Measurements from ENCODE around the gene ZNF683. TPM values are rescaled to one million over a fixed set of nuclear protein-coding genes. Genes with fewer than 3 reads are reported as not detected.

The ZNF683 gene
- total and polyA plus RNA-seq, 9 of the 15 experiments (the other 6 are each of a cell fraction or from before 2014, with no cell fraction given): not detected

DNA sequence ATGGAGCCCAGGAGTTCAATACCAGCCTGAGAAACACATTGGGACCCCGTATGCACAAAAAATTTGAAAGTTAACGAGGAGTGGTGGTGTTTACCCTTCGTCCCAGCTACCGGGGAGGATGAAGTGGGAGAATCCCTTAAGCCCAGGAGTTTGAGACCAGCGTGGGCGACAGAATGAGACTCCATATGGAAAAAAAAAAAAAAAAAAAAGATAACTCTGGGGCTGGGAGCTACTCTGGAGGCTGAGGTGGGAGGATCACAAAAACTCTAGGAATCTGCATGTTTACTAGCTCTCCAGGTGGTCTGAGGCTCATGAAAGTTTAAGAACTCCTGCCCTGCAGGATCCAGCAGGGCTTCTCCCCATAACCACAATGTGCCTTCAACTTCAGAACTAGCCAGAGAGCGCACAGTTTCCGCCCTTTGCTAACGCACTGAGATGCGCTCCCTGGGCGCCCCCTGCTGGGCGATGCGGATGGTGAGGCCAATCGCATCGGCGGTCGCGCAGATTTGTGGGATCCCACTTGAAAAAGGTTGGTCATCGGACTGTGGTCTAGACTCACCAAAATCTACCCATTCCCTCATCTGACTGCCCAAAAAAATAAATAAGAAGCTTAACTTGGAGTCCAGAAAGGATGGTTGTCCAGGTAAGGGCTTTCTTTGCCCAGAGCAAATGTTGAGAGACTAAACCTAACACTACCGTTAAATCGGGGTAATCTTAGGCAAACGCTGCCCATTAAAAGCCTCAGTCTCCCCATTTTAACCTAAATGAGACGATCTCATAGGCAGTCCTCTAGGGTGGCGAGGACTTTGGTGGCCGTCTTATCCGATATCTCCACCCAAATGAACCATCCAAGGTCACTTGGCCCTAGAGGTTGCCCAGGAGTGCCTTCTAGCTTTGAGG, 8.8 kb downstream of the ZNF683 start (continued):
- TF ChIP-seq, protein P1, sequence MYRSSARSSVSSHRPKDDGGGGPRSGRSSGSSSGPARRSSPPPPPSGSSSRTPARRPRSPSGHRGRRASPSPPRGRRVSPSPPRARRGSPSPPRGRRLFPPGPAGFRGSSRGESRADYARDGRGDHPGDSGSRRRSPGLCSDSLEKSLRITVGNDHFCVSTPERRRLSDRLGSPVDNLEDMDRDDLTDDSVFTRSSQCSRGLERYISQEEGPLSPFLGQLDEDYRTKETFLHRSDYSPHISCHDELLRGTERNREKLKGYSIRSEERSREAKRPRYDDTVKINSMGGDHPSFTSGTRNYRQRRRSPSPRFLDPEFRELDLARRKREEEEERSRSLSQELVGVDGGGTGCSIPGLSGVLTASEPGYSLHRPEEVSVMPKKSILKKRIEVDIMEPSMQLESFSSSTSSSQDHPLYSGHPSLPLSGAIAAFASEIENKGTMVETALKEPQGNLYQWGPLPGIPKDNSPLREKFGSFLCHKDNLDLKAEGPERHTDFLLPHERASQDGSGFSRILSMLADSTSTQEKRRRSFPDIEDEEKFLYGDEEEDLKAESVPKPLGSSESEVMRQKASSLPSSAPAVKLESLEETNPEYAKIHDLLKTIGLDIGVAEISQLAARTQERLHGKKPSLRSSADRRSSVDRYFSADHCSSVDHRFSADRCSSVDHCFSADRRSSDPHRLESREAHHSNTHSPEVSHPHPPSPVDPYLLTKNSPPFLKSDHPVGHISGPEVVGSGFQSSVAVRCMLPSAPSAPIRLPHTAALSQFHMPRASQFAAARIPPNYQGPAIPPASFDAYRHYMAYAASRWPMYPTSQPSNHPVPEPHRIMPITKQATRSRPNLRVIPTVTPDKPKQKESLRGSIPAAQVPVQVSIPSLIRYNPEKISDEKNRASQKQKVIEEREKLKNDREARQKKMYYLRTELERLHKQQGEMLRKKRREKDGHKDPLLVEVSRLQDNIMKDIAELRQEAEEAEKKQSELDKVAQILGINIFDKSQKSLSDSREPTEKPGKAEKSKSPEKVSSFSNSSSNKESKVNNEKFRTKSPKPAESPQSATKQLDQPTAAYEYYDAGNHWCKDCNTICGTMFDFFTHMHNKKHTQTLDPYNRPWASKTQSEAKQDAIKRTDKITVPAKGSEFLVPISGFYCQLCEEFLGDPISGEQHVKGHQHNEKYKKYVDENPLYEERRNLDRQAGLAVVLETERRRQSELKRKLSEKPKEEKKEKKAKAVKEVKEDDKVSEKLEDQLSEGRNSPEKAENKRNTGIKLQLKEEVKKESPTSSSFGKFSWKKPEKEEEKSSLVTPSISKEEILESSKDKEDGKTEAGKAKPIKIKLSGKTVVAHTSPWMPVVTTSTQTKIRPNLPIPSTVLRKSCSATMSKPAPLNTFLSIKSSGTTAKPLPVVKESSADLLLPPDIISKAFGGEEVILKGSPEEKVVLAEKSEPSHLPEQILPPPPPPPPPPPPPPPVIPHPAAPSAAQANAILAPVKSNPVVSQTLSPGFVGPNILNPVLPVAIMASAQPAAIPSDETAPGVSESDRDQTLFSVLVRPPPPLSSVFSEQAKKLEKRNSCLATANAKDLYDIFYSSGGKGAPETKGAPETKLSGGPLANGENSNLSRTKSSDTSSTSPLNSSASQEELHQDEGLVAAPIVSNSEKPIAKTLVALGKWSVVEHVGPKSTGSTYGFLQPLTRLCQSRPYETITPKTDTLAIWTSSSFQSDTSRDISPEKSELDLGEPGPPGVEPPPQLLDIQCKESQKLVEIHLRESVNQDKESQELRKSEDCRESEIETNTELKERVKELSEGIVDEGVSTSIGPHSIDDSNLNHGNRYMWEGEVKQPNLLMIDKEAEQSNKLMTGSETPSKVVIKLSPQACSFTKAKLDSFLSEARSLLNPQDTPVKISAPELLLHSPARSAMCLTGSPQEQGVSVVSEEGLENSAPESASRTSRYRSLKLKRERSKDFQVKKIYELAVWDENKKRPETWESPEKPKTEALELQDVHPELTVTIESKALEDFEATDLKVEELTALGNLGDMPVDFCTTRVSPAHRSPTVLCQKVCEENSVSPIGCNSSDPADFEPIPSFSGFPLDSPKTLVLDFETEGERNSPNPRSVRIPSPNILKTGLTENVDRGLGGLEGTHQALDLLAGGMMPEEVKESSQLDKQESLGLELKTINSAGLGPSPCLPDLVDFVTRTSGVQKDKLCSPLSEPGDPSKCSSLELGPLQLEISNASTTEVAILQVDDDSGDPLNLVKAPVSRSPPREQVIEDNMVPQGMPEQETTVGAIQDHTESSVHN (IDR thresholded peaks at IDR 0.05; ENCODE audit: borderline replicate concordance in 1 of 2, low read depth in 1 of 2): no peak
- no peak for TF ChIP-seq GATAD2B (IDR thresholded peaks at IDR 0.05; ENCODE audit: borderline replicate concordance)
- peak; percentile 54; the same call in 1 of the 2 replicates for TF ChIP-seq KLF16 (IDR thresholded peaks at IDR 0.05)
- no peak; the same call in 1 of the 2 replicates for TF ChIP-seq HCFC1 (IDR thresholded peaks at IDR 0.05; ENCODE audit: low read depth, low read length)
- TF ChIP-seq ATF4 (CRISPR knock-in tag; IDR thresholded peaks at IDR 0.05): no peak
- no peak for TF ChIP-seq HEY1 (CRISPR knock-in tag; IDR thresholded peaks at IDR 0.05; ENCODE audit: borderline replicate concordance)
- TF ChIP-seq CREM (IDR thresholded peaks at IDR 0.05; ENCODE audit: low read depth): peak; percentile 61
- peak; percentile 60; the same call in 1 of the 2 replicates for TF ChIP-seq MYC (IDR thresholded peaks at IDR 0.05; ENCODE audit: low read depth, low read length)
- TF ChIP-seq MYC (CRISPR knock-in tag; IDR thresholded peaks at IDR 0.05; ENCODE audit: borderline replicate concordance, low read depth): no peak
- peak; percentile 59; the same call in 1 of the 2 replicates for TF ChIP-seq LCOR (CRISPR knock-in tag; IDR thresholded peaks at IDR 0.05)
